Panc1 (cell line): Measurements from ENCODE around the gene FOXO6. TPM values are rescaled to one million over a fixed set of nuclear protein-coding genes. Genes with fewer than 3 reads are reported as not detected.

Experiments used
- ATAC-seq: fragments of 200-7000 bp; cut with Tn5 transposase; 2 replicates; pipeline ENCODE4 v1.9.1; 2020; ENCODE audit warnings: mild to moderate bottlenecking, moderate library complexity
- BruUV-seq: library from RNA; stranded (reverse); fragments of 400-500 nt; replicated peaks from 2 replicates; lab custom pipeline; 2021; lab: Mats Ljungman, UMichigan
- CTCF ChIA-PET: fragments of 300-600 bp; sonication (Branson Sonifier 250); formaldehyde crosslinking; loops from one replicate; lab custom pipeline; 2022; ENCODE audit warnings: antibody characterized with exemption; lab: Charles Lee
- POLR2A ChIA-PET: fragments of 300-600 bp; sonication (Branson Sonifier 250); formaldehyde crosslinking; loops from one replicate; lab custom pipeline; 2022; ENCODE audit warnings: antibody characterized with exemption; lab: Charles Lee
- DNase-seq: peaks from one replicate; pipeline ENCODE4 v3.0.0-alpha.2; 2010; ENCODE audit warnings: low read depth, low spot score
- H3K27ac ChIP-seq: 2 replicates; pipeline ENCODE4 v1.5.1; 2011; ENCODE audit warnings: mild to moderate bottlenecking, low read length, inconsistent platforms
- H3K27me3 ChIP-seq: fragments of 200-500 bp; sonication (Bioruptor generic); 2 replicates; pipeline ENCODE4 v1.6.0; 2014; ENCODE audit warnings: low read length, inconsistent platforms; ENCODE audit not compliant: control insufficient read depth, insufficient read depth
- H3K36me3 ChIP-seq: fragments of 200-500 bp; sonication (Bioruptor generic); 2 replicates; pipeline ENCODE4 v1.5.1; 2014; ENCODE audit warnings: inconsistent platforms, mild to moderate bottlenecking, low read length, moderate library complexity; ENCODE audit not compliant: control insufficient read depth, insufficient read depth
- H3K4me1 ChIP-seq: 2 replicates; pipeline ENCODE4 v1.5.1; 2011; ENCODE audit warnings: inconsistent platforms, mild to moderate bottlenecking, low read length, moderate library complexity; ENCODE audit not compliant: control insufficient read depth, insufficient read depth
- H3K4me3 ChIP-seq, 2 experiments: 2 replicates each; pipeline ENCODE4 v1.5.1; 2011 to 2012; ENCODE audit warnings: low read depth in 2 of 2, low read length in 2 of 2, mild to moderate bottlenecking in 2 of 2, inconsistent platforms in 1 of 2, moderate library complexity in 1 of 2
- H3K9me3 ChIP-seq: fragments of 200-500 bp; sonication (Bioruptor generic); 2 replicates; pipeline ENCODE4 v1.5.1; 2014; ENCODE audit warnings: low read depth, mild to moderate bottlenecking, inconsistent platforms, low read length, moderate library complexity; ENCODE audit not compliant: control insufficient read depth, insufficient read depth
- POLR2AphosphoS5 ChIP-seq: IDR thresholded peaks from 2 replicates; pipeline ENCODE4 v1.6.1; 2012; ENCODE audit warnings: mild to moderate bottlenecking, low read depth, low read length, moderate library complexity
- SIN3A ChIP-seq: IDR thresholded peaks from 2 replicates; pipeline ENCODE4 v1.6.1; 2012; ENCODE audit warnings: low read depth, mild to moderate bottlenecking, low read length, moderate library complexity, borderline replicate concordance; ENCODE audit not compliant: insufficient read depth
- TCF7L2 ChIP-seq: IDR thresholded peaks from 2 replicates; pipeline ENCODE4 v1.6.1; 2011; ENCODE audit warnings: mild to moderate bottlenecking, low read depth, low read length, inconsistent platforms
- in situ Hi-C: cut with HindIII; loops from 2 replicates; pipeline ENCODE4 v1.10.0; 2016; ENCODE audit warnings: low sequenced_read_pairs, low pct_unique_long_range_greater_than_20kb
- intact Hi-C: fragments of 100-400 bp; cut with micrococcal nuclease; formaldehyde crosslinking; loops from one replicate; pipeline ENCODE4 v1.10.0; 2022; ENCODE audit not compliant: unreplicated experiment
- total RNA-seq: library from RNA; stranded (reverse); gene quantifications from one replicate; pipeline ENCODE4 v1.2.1, GENCODE V29; 2021; ENCODE audit not compliant: unreplicated experiment
- TF ChIP-seq, protein P1 (sequence below): fragments of 450-650 bp; IDR thresholded peaks from 2 replicates; pipeline ENCODE4 v1.5.1; 2017; ENCODE audit warnings: mild to moderate bottlenecking
- TF ChIP-seq, protein P2 (sequence below), 2 experiments: IDR thresholded peaks; 2 replicates each; pipeline ENCODE4 v1.6.1; 2011 to 2012; ENCODE audit warnings: low read depth in 2 of 2, control low read depth in 1 of 2, low read length in 1 of 2, mild to moderate bottlenecking in 1 of 2, moderate library complexity in 1 of 2; ENCODE audit not compliant: insufficient read depth in 1 of 2

Gene FOXO6
- total RNA-seq, 1 experiment from 2014 or later: 2.5 TPM

DNA sequence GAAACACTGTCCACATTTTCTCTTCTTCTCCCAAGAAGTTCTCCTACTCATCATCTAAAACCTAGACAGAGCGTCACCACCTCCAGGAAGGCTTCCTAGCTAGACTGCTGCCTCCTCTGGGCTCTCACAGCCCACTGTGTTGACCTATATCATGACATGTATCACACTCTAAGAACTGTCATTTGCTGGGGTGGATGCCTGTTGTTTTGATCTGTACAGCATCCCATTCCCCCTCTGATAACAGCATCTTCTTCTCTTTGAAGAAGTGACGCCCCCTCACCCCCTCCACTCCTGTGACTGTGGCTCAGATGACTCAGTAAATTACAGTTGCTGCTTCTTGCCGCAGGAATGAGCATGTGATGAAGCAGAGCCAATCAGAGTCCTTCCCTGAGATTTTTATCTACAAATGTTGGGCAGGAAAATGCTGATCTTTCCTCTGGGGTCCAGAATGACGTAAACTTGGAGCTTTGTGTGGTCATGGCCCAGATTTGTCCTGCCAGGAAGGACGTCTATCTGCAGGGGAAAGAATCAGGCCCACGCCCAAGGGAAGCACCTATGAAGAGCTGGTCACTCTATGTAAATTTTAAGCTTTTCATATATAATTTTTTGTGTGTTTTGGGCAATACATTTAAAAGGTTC, 28.0 kb upstream of the FOXO6 start:
- in situ Hi-C loops (no loop called here), intact Hi-C loops (no loop called here)
- ChIA-PET POLR2A (no interaction called here), CTCF (interaction anchor here (0.6 kb wide), 1 partner anchor 16 kb away, joined by 3 read pairs; no protein-coding TSS in a partner anchor)
- Histone ChIP-seq H3K9me3 (no peaks in the 10 kb centered on the region), H3K27me3 (no peaks in the 10 kb centered on the region), H3K36me3 (no peaks in the 10 kb centered on the region), H3K4me3 (no peak overlapping the region), H3K27ac (no peak overlapping the region), H3K4me1 (no peaks in the 10 kb centered on the region; the same call in 1 of the 2 replicates)
- no peak for DNase-seq
- ATAC-seq: peak; percentile 44; the same call in 1 of the 2 replicates
- TF ChIP-seq, protein P1, sequence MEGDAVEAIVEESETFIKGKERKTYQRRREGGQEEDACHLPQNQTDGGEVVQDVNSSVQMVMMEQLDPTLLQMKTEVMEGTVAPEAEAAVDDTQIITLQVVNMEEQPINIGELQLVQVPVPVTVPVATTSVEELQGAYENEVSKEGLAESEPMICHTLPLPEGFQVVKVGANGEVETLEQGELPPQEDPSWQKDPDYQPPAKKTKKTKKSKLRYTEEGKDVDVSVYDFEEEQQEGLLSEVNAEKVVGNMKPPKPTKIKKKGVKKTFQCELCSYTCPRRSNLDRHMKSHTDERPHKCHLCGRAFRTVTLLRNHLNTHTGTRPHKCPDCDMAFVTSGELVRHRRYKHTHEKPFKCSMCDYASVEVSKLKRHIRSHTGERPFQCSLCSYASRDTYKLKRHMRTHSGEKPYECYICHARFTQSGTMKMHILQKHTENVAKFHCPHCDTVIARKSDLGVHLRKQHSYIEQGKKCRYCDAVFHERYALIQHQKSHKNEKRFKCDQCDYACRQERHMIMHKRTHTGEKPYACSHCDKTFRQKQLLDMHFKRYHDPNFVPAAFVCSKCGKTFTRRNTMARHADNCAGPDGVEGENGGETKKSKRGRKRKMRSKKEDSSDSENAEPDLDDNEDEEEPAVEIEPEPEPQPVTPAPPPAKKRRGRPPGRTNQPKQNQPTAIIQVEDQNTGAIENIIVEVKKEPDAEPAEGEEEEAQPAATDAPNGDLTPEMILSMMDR: no peak
- TF ChIP-seq, protein P2, sequence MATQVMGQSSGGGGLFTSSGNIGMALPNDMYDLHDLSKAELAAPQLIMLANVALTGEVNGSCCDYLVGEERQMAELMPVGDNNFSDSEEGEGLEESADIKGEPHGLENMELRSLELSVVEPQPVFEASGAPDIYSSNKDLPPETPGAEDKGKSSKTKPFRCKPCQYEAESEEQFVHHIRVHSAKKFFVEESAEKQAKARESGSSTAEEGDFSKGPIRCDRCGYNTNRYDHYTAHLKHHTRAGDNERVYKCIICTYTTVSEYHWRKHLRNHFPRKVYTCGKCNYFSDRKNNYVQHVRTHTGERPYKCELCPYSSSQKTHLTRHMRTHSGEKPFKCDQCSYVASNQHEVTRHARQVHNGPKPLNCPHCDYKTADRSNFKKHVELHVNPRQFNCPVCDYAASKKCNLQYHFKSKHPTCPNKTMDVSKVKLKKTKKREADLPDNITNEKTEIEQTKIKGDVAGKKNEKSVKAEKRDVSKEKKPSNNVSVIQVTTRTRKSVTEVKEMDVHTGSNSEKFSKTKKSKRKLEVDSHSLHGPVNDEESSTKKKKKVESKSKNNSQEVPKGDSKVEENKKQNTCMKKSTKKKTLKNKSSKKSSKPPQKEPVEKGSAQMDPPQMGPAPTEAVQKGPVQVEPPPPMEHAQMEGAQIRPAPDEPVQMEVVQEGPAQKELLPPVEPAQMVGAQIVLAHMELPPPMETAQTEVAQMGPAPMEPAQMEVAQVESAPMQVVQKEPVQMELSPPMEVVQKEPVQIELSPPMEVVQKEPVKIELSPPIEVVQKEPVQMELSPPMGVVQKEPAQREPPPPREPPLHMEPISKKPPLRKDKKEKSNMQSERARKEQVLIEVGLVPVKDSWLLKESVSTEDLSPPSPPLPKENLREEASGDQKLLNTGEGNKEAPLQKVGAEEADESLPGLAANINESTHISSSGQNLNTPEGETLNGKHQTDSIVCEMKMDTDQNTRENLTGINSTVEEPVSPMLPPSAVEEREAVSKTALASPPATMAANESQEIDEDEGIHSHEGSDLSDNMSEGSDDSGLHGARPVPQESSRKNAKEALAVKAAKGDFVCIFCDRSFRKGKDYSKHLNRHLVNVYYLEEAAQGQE (IDR thresholded peaks at IDR 0.05; ENCODE audit: insufficient read depth in 1 of 2, low read depth in 2 of 2, low read length in 1 of 2): no peak
- TF ChIP-seq SIN3A (no peak), TCF7L2 (no peak), POLR2AphosphoS5 (no peak)
- BruUV-seq: no TSS peak

DNA sequence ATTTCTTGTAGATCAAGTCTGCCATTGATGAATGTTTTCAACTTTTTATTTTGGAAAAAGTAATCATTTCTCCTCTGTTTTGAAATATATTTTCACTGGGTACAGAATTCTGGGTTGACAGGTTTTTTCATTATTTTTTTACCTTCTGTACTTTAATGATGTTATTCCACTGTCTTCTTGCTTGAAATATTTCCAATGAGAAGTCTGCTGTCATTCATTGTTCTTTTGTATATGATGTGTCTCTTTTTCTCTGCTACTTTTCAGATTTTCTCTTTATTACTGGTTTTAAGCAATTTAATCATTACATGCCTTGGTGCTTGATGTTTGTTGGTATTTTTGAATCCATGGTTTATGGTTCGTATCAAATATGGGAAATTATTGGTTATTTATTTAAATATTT, 22.4 kb upstream of the FOXO6 start:
- in situ Hi-C loops: no loop called here
- H3K9me3 ChIP-seq: peaks cover 6% of the 10 kb centered on the region; the same call in 1 of the 2 replicates
- peaks cover 14% of the 10 kb centered on the region for H3K4me1 ChIP-seq
- no TSS peak for BruUV-seq
- H3K4me3 ChIP-seq: no peak overlapping the region
- TF ChIP-seq POLR2AphosphoS5: no peak
- TF ChIP-seq, protein P2 (IDR thresholded peaks at IDR 0.05; ENCODE audit: insufficient read depth in 1 of 2, low read depth in 2 of 2, low read length in 1 of 2): no peak
- no peak for TF ChIP-seq SIN3A
- no peak for TF ChIP-seq TCF7L2
- TF ChIP-seq, protein P1: no peak
- H3K36me3 ChIP-seq: no peaks in the 10 kb centered on the region
- DNase-seq: no peak
- H3K27ac ChIP-seq: no peak overlapping the region
- CTCF ChIA-PET: no interaction called here
- intact Hi-C loops: no loop called here
- POLR2A ChIA-PET: interaction anchor here (0.7 kb wide), 1 partner anchor 34 kb away, joined by 4 read pairs; no protein-coding TSS in a partner anchor
- no peak for ATAC-seq
- no peaks in the 10 kb centered on the region for H3K27me3 ChIP-seq
